Measurements from ENCODE around the gene KRT82.

Gene KRT82

DNA sequence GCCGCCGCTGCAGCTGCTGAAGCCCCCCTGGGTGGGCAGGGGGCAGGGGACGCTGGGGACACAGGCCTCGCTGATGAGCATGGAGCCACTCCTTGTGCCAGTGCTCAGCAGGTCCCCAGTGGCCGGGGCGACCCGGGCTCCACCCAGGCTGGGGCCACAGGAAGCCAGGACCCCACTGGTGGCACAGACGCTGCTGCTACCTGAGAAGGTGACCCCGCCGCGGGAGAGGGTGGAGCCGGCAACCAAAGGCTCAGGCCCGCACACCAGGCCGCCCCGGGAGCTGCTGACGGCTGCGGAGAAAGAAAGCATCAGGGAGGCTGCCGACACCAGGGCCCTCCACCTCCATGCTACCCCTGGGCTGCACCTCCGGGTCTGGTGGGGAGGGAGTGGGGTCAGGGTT, 28.0 kb downstream of the KRT82 start:
- no peaks in the 10 kb centered on the region for H3K36me3 ChIP-seq (ENCODE audit: control insufficient read depth, insufficient read depth, low read length)
- TF ChIP-seq, protein P1, sequence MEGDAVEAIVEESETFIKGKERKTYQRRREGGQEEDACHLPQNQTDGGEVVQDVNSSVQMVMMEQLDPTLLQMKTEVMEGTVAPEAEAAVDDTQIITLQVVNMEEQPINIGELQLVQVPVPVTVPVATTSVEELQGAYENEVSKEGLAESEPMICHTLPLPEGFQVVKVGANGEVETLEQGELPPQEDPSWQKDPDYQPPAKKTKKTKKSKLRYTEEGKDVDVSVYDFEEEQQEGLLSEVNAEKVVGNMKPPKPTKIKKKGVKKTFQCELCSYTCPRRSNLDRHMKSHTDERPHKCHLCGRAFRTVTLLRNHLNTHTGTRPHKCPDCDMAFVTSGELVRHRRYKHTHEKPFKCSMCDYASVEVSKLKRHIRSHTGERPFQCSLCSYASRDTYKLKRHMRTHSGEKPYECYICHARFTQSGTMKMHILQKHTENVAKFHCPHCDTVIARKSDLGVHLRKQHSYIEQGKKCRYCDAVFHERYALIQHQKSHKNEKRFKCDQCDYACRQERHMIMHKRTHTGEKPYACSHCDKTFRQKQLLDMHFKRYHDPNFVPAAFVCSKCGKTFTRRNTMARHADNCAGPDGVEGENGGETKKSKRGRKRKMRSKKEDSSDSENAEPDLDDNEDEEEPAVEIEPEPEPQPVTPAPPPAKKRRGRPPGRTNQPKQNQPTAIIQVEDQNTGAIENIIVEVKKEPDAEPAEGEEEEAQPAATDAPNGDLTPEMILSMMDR (IDR thresholded peaks at IDR 0.05; ENCODE audit: insufficient read depth, low read length, poor library complexity, severe bottlenecking), result no peak
- no peak for DNase-seq (ENCODE audit: extremely low read depth, insufficient read length)
- no peaks in the 10 kb centered on the region; the same call in 1 of the 2 replicates for H3K27me3 ChIP-seq (replicated peaks; ENCODE audit: control insufficient read depth, insufficient read depth, low read length)
- no peak overlapping the region for H3K4me3 ChIP-seq (replicated peaks; ENCODE audit: low read depth, low read length)

DNA sequence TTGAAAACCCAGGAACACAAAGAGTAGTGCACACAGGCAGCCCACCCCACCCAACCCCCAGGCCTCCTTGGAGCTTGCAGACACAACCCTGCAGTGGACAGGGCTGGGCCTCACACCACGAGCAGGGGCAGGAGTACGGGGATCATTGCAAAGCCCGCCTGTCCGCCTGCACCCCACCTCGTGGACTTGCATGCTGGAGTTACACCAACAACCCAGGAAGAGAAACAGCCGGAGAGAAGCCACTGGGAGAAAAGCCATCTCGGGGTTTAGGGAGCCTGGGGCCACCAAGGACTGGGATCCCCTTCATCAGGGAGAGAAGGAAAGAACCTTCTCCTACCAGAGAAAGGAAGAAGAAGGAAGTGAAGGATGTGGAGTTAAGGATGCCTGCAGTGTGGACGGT, 28.9 kb downstream of the KRT82 start:
- no peak for DNase-seq (ENCODE audit: extremely low read depth, insufficient read length)
- Histone ChIP-seq H3K27me3 (replicated peaks; ENCODE audit: control insufficient read depth, insufficient read depth, low read length) (no peaks in the 10 kb centered on the region; the same call in 1 of the 2 replicates), H3K4me3 (replicated peaks; ENCODE audit: low read depth, low read length) (no peak overlapping the region), H3K36me3 (ENCODE audit: control insufficient read depth, insufficient read depth, low read length) (no peaks in the 10 kb centered on the region)
- TF ChIP-seq, protein P1 (IDR thresholded peaks at IDR 0.05; ENCODE audit: insufficient read depth, low read length, poor library complexity, severe bottlenecking), result no peak

DNA sequence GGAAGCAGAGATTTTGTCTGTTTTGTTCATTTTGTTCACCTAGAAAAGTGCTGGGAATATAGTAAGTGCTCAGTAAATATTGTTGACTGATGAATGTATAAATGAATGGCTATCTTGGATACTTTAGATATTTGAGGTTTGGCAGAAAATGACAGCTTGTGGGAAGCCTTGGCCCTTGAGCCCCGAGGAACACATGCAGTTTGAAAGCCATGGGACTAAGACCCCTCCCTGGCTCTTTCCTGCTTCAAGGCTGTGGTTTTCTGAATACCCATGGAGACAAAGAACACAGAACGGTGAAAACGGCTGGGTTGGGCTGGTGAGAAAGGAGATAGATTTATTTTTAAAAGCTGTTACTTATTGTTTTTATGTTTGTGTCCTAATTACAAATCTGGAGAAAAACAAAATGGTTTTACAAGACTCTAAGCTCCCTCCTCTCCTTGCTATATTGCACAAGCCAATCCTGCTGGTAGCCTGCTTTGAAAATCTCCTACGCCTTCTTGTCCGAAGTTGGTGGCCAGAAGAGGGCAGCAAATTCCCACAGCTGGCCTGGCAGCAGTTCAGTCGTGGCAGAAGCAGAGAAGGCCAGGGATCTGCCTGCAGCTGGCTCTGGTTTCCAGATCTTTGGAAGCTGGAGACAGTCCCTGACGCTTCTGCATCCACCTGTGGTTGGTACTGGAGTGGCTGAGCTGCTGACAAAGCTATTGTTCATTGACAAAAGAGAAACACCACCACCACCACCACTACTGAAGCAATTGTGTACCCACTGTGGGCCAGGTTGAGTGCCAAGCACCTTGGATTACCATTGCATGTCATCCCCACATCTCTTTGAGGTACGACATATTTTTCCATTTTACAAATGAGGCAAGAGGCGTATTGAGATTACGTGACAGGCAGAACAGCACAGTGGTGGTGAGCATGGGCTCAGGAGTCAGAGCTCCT, 33.6 kb downstream of the KRT82 start:
- Histone ChIP-seq H3K4me3 (replicated peaks; ENCODE audit: low read depth, low read length) (no peak overlapping the region), H3K27me3 (replicated peaks; ENCODE audit: control insufficient read depth, insufficient read depth, low read length) (peaks cover 1% of the 10 kb centered on the region), H3K36me3 (ENCODE audit: control insufficient read depth, insufficient read depth, low read length) (no peaks in the 10 kb centered on the region)
- TF ChIP-seq, protein P1 (IDR thresholded peaks at IDR 0.05; ENCODE audit: insufficient read depth, low read length, poor library complexity, severe bottlenecking), result peak; percentile 82
- no peak for DNase-seq (ENCODE audit: extremely low read depth, insufficient read length)

DNA sequence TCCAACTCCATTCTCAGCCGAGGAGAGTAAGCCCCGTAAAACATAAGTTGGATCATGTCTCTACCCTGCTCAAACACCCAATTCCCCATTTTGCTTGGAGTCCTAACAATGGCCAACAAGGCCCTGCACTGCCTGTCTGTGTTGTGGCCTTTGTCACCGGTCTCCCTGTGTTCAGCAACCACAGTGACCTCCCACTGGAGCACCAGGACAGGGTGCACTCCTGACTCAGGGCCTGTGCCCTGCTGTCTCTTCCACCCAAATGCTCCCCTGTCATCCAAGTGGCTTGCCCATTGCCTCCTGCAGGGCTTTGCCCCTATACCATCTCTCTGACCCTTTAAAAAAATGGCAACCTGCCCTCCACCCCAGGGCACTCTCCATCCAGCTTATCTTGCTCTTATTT, 34.4 kb downstream of the KRT82 start:
- Histone ChIP-seq H3K36me3 (ENCODE audit: control insufficient read depth, insufficient read depth, low read length) (no peaks in the 10 kb centered on the region), H3K4me3 (replicated peaks; ENCODE audit: low read depth, low read length) (no peak overlapping the region), H3K27me3 (replicated peaks; ENCODE audit: control insufficient read depth, insufficient read depth, low read length) (peaks cover 1% of the 10 kb centered on the region)
- DNase-seq (ENCODE audit: extremely low read depth, insufficient read length), result no peak
- TF ChIP-seq, protein P1 (IDR thresholded peaks at IDR 0.05; ENCODE audit: insufficient read depth, low read length, poor library complexity, severe bottlenecking), result no peak

DNA sequence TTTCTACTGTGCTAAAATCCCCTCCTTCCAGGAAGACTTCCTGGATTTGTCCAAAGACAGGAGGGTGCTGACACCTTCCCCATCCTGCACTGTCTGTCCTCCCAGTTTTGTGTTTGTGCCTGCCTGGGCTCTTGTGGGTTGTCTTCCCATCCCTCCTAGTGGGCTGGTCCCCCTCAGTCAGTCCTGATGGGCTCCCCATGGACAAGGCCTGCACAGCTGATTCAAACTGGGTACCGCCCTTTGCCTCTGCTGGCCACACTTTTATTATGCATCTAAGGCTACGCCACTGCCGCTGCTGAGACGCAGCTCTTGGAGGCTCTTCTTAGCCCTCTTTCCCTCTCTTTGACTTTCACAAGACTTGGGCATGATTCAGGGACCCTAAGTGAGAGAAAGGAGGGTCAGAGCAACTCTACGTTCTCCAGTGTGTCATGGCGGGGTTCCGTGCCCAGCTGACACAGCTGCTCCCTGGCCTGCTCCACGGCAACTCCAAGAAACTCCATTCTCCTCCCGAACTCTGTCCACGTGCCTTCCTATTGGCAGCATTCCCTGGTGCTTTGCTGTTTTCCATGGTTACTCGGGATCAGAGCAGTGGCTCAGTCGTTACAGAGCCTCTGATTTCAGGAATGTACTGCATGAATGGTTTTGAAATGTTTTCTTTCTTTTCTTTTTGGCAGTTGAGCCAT, 35.1 kb downstream of the KRT82 start:
- H3K27me3 ChIP-seq (replicated peaks; ENCODE audit: control insufficient read depth, insufficient read depth, low read length), result peaks cover 1% of the 10 kb centered on the region
- no peak for DNase-seq (ENCODE audit: extremely low read depth, insufficient read length)
- TF ChIP-seq, protein P1 (IDR thresholded peaks at IDR 0.05; ENCODE audit: insufficient read depth, low read length, poor library complexity, severe bottlenecking), result no peak
- no peak overlapping the region for H3K4me3 ChIP-seq (replicated peaks; ENCODE audit: low read depth, low read length)
- H3K36me3 ChIP-seq (ENCODE audit: control insufficient read depth, insufficient read depth, low read length), result no peaks in the 10 kb centered on the region
